ENCODE measurements around the gene SEC24C. TPM values are rescaled to one million over a fixed set of nuclear protein-coding genes. Genes with fewer than 3 reads are reported as not detected.
"Not testable (repeated sequence)": the region's sequence is repeated elsewhere in the genome, so short reads cannot be mapped to it uniquely, and the experiment has no call there.

SEC24C gene
- total RNA-seq, 1 donor from 2014 or later: 87.5 TPM

- DNase-seq (ENCODE audit: low spot score): no peak
These were observed 11.7 kb upstream of the SEC24C start for GRCh38 chr10:73732426-73732825.

- no peak for DNase-seq (ENCODE audit: low spot score)
These were observed 11.1 kb upstream of the SEC24C start for GRCh38 chr10:73732931-73733623.

GRCh38 chr10:73734028-73734720, 10.0 kb upstream of the SEC24C start:
- no peak for DNase-seq (ENCODE audit: low spot score)

GRCh38 chr10:73734796-73735305, 9.3 kb upstream of the SEC24C start:
- no peak for DNase-seq (ENCODE audit: low spot score)

GRCh38 chr10:73740501-73741254, 3.5 kb upstream of the SEC24C start:
- DNase-seq (ENCODE audit: low spot score): not testable (repeated sequence)

GRCh38 chr10:73742454-73742734, 1.8 kb upstream of the SEC24C start:
- DNase-seq (ENCODE audit: low spot score): no peak

- no peak for DNase-seq (ENCODE audit: low spot score)
These were observed 756 bp upstream of the SEC24C start for GRCh38 chr10:73743327-73743904.

GRCh38 chr10:73744664-73744975, 448 bp downstream of the SEC24C start:
- DNase-seq (ENCODE audit: low spot score): no peak

- DNase-seq (ENCODE audit: low spot score): no peak
These were observed 2.5 kb downstream of the SEC24C start for GRCh38 chr10:73746721-73747120.

GRCh38 chr10:73750819-73751218, 6.6 kb downstream of the SEC24C start:
- DNase-seq (ENCODE audit: low spot score): no peak

GRCh38 chr10:73756183-73756582, 12.0 kb downstream of the SEC24C start:
- no peak for DNase-seq (ENCODE audit: low spot score)

- DNase-seq (ENCODE audit: low spot score): no peak
These were observed 14.7 kb downstream of the SEC24C start for GRCh38 chr10:73758704-73759511.

- DNase-seq (ENCODE audit: low spot score): no peak
These were observed 15.4 kb downstream of the SEC24C start for GRCh38 chr10:73759512-73760115.

GRCh38 chr10:73761781-73762180, 17.6 kb downstream of the SEC24C start:
- no peak for DNase-seq (ENCODE audit: low spot score)

GRCh38 chr10:73762915-73763314, 18.7 kb downstream of the SEC24C start:
- no peak for DNase-seq (ENCODE audit: low spot score)

GRCh38 chr10:73763343-73763742, 19.2 kb downstream of the SEC24C start:
- DNase-seq (ENCODE audit: low spot score): no peak

GRCh38 chr10:73765066-73765465, 20.9 kb downstream of the SEC24C start:
- no peak for DNase-seq (ENCODE audit: low spot score)

GRCh38 chr10:73768881-73769280, 24.7 kb downstream of the SEC24C start:
- no peak for DNase-seq (ENCODE audit: low spot score)

GRCh38 chr10:73769396-73769795, 25.2 kb downstream of the SEC24C start:
- DNase-seq (ENCODE audit: low spot score): no peak

GRCh38 chr10:73771722-73772280, 27.6 kb downstream of the SEC24C start:
- DNase-seq (ENCODE audit: low spot score): peak; percentile 90

All from ureter (tissue), 1 donor.